ENCODE data around the gene SREBF1. TPM values are rescaled to one million over a fixed set of nuclear protein-coding genes. Genes with fewer than 3 reads are reported as not detected.

SREBF1 gene
- polyA plus RNA-seq, 3 donors: 7.6 to 35.9 (median 10.5) TPM

DNA sequence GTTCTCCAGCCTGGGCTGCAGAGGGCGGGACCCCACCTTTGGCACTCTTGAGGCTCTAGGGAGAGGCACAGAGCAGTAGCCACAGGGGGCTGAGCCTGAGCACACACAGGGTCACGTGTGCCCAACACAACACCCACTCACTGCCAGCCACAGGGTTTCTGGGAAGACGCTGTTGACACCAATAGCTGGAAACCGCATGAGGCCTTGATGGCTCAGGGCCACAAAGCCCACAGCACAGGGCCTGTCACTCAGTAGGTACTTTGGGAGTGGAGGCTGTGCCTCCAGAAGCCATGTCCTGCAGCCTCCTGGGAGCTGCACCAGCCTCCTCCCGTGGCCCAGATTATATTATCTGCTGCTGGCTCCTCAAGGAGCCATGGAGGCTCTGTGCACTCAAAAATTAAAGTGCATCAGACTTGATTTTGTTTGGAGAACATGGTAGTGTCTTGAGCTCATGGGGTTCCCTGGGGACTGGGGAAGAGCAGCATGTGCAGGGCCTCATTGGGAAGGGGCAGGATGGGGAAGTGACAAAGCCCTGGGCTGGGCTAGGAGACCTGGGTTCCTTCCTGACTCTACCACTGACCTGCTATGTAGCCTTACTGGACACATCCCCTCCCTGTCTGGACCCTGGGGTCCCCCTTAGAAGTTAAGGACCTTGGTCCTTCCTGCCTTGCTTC, 12.5 kb upstream of the SREBF1 start:
- TF ChIP-seq, protein P1, sequence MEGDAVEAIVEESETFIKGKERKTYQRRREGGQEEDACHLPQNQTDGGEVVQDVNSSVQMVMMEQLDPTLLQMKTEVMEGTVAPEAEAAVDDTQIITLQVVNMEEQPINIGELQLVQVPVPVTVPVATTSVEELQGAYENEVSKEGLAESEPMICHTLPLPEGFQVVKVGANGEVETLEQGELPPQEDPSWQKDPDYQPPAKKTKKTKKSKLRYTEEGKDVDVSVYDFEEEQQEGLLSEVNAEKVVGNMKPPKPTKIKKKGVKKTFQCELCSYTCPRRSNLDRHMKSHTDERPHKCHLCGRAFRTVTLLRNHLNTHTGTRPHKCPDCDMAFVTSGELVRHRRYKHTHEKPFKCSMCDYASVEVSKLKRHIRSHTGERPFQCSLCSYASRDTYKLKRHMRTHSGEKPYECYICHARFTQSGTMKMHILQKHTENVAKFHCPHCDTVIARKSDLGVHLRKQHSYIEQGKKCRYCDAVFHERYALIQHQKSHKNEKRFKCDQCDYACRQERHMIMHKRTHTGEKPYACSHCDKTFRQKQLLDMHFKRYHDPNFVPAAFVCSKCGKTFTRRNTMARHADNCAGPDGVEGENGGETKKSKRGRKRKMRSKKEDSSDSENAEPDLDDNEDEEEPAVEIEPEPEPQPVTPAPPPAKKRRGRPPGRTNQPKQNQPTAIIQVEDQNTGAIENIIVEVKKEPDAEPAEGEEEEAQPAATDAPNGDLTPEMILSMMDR (IDR thresholded peaks at IDR 0.05): no peak
- H3K9me3 Mint-ChIP-seq: no peaks in the 10 kb centered on the region
- Histone ChIP-seq H4K20me1 (ENCODE audit: insufficient read depth, low read length) (no peaks in the 10 kb centered on the region), H3K9me3 (replicated peaks in 1 of 2; ENCODE audit: control insufficient read depth in 1 of 2, insufficient read depth in 1 of 2, low read length in 2 of 2) (no peaks in the 10 kb centered on the region), H3K27ac (ENCODE audit: low read depth in 1 of 2, low read length in 2 of 2) (peak overlapping the region; percentile 70 to 87), H2AFZ (ENCODE audit: insufficient read depth, low read depth, low read length, poor library complexity, severe bottlenecking) (peak overlapping the region; percentile 65), H3K4me1 (ENCODE audit: control insufficient read depth in 1 of 2, insufficient read depth in 2 of 2, low read length in 2 of 2) (peaks cover 26 to 29% of the 10 kb centered on the region in 2 donors), H3K9ac (ENCODE audit: insufficient read depth, low read length, poor library complexity, severe bottlenecking) (peak overlapping the region; percentile 49), H3K79me2 (ENCODE audit: insufficient read depth, low read length) (no peaks in the 10 kb centered on the region), H3K36me3 (replicated peaks in 1 of 2; ENCODE audit: control insufficient read depth in 1 of 2, insufficient read depth in 2 of 2, low read length in 2 of 2) (peaks cover 8 to 29% of the 10 kb centered on the region in 2 donors), H3K4me2 (replicated peaks; ENCODE audit: extremely low read depth, low read length, poor library complexity, severe bottlenecking) (peak overlapping the region; percentile 27), H3K27me3 (ENCODE audit: control insufficient read depth in 2 of 2, insufficient read depth in 2 of 2, low read length in 2 of 2) (no peaks in the 10 kb centered on the region), H3K4me3 (replicated peaks in 1 of 3; ENCODE audit: low read depth in 2 of 3, low read length in 3 of 3) (peak overlapping the region in 1 of 3 experiments; percentile 33)
- H3K27ac Mint-ChIP-seq: peak overlapping the region; percentile 67 to 86 (median 83)
- peaks cover 36 to 38% of the 10 kb centered on the region in 2 donors for H3K36me3 Mint-ChIP-seq
- WGBS (ENCODE audit: insufficient coverage): 50% methylated on average over 4 of the region's 5 CpGs
- DNase-seq: peak in 2 of 3 donors; percentile 37 to 39
- peaks cover 27% of the 10 kb centered on the region for H3K4me1 Mint-ChIP-seq
- H3K27me3 Mint-ChIP-seq (ENCODE audit: low read depth in 3 of 3): no peaks in the 10 kb centered on the region
- H3K4me3 Mint-ChIP-seq: peak overlapping the region in 1 of 2 donors; percentile 49
- intact Hi-C loops (cut with micrococcal nuclease): no loop called here

- H3K4me1 ChIP-seq (ENCODE audit: control insufficient read depth in 1 of 2, insufficient read depth in 2 of 2, low read length in 2 of 2): peaks cover 26 to 29% of the 10 kb centered on the region in 2 donors
- H3K4me3 Mint-ChIP-seq: no peak overlapping the region
- peaks cover 27% of the 10 kb centered on the region for H3K4me1 Mint-ChIP-seq
Observed at GRCh38 chr17:17848311-17849082, 11.7 kb upstream of the SREBF1 start.

More at GRCh38 chr17:17848311-17849082, 11.7 kb upstream of the SREBF1 start:
- Mint-ChIP-seq H3K27me3 (ENCODE audit: low read depth in 3 of 3) (no peaks in the 10 kb centered on the region), H3K36me3 (peaks cover 36 to 37% of the 10 kb centered on the region in 2 donors), H3K9me3 (no peaks in the 10 kb centered on the region), H3K27ac (peak overlapping the region in 2 of 7 donors; percentile 26 to 84)
- H3K27ac ChIP-seq (ENCODE audit: low read depth in 1 of 2, low read length in 2 of 2): peak overlapping the region in 1 of 2 donors; percentile 87
- H3K9me3 ChIP-seq (replicated peaks in 1 of 2; ENCODE audit: control insufficient read depth in 1 of 2, insufficient read depth in 1 of 2, low read length in 2 of 2): no peaks in the 10 kb centered on the region
- no peaks in the 10 kb centered on the region for H3K79me2 ChIP-seq (ENCODE audit: insufficient read depth, low read length)
- WGBS (ENCODE audit: insufficient coverage): 96% methylated on average over 6 of the region's 10 CpGs
- TF ChIP-seq, protein P1 (IDR thresholded peaks at IDR 0.05): no peak
- no peak for DNase-seq
- no peaks in the 10 kb centered on the region for H3K27me3 ChIP-seq (ENCODE audit: control insufficient read depth in 2 of 2, insufficient read depth in 2 of 2, low read length in 2 of 2)
- no peaks in the 10 kb centered on the region for H4K20me1 ChIP-seq (ENCODE audit: insufficient read depth, low read length)
- H3K36me3 ChIP-seq (replicated peaks in 1 of 2; ENCODE audit: control insufficient read depth in 1 of 2, insufficient read depth in 2 of 2, low read length in 2 of 2): peaks cover 8 to 27% of the 10 kb centered on the region in 2 donors
- no peak overlapping the region for H3K4me2 ChIP-seq (replicated peaks; ENCODE audit: extremely low read depth, low read length, poor library complexity, severe bottlenecking)
- no peak overlapping the region for H3K9ac ChIP-seq (ENCODE audit: insufficient read depth, low read length, poor library complexity, severe bottlenecking)
- H3K4me3 ChIP-seq (replicated peaks in 1 of 3; ENCODE audit: low read depth in 2 of 3, low read length in 3 of 3): no peak overlapping the region
- no peak overlapping the region for H2AFZ ChIP-seq (ENCODE audit: insufficient read depth, low read depth, low read length, poor library complexity, severe bottlenecking)
- intact Hi-C loops (cut with micrococcal nuclease): no loop called here

All from CD14-positive monocyte (primary cell).